Mucosa of rectum (tissue), 2 donors: ENCODE results near the gene TAB3.

Experiments
- H3K27ac ChIP-seq, 2 donors: one replicate each; pipeline ENCODE4 v1.7.0; 2013; ENCODE audit warnings: inconsistent platforms in 2 of 2, low read depth in 2 of 2, low read length in 2 of 2
- H3K27me3 ChIP-seq, 2 donors: one replicate each; pipeline ENCODE4 v1.7.0; 2013; ENCODE audit warnings: low read length in 2 of 2; ENCODE audit not compliant: control insufficient read depth in 2 of 2, insufficient read depth in 2 of 2
- H3K36me3 ChIP-seq, 2 donors: one replicate each; pipeline ENCODE4 v1.7.0; 2013; ENCODE audit warnings: low read length in 2 of 2; ENCODE audit not compliant: control insufficient read depth in 2 of 2, insufficient read depth in 2 of 2
- H3K4me1 ChIP-seq, 2 donors: one replicate each; pipeline ENCODE4 v1.7.0; 2013; ENCODE audit warnings: low read length in 2 of 2, mild to moderate bottlenecking in 1 of 2; ENCODE audit not compliant: control insufficient read depth in 2 of 2, insufficient read depth in 2 of 2
- H3K4me3 ChIP-seq, 2 donors: one replicate each; pipeline ENCODE4 v1.7.0; 2013; ENCODE audit warnings: low read length in 2 of 2
- H3K9ac ChIP-seq, 2 donors: one replicate each; pipeline ENCODE4 v1.7.0; 2013; ENCODE audit warnings: low read length in 2 of 2, low read depth in 1 of 2, mild to moderate bottlenecking in 1 of 2
- H3K9me3 ChIP-seq, 2 donors: one replicate each; pipeline ENCODE4 v1.7.0; 2013; ENCODE audit warnings: low read length in 2 of 2; ENCODE audit not compliant: control insufficient read depth in 2 of 2
- donor health status: healthy.
- donor health status: Normal muscosa, but diverticular disease.

Gene TAB3

GRCh38 chrX:30781711-30782444, 107.2 kb downstream of the TAB3 start:
- H3K9me3 ChIP-seq = no peaks in the 10 kb centered on the region
- H3K9ac ChIP-seq = no peak overlapping the region
- H3K4me1 ChIP-seq = no peaks in the 10 kb centered on the region
- no peaks in the 10 kb centered on the region for H3K36me3 ChIP-seq
- no peaks in the 10 kb centered on the region for H3K27me3 ChIP-seq
- H3K4me3 ChIP-seq = no peak overlapping the region
- no peak overlapping the region for H3K27ac ChIP-seq

GRCh38 chrX:30779453-30780030, 109.5 kb downstream of the TAB3 start:
- H3K27ac ChIP-seq = no peak overlapping the region
- H3K4me3 ChIP-seq = no peak overlapping the region
- no peaks in the 10 kb centered on the region for H3K27me3 ChIP-seq
- H3K36me3 ChIP-seq = no peaks in the 10 kb centered on the region
- no peak overlapping the region for H3K9ac ChIP-seq
- H3K9me3 ChIP-seq = no peaks in the 10 kb centered on the region
- H3K4me1 ChIP-seq = no peaks in the 10 kb centered on the region

- Histone ChIP-seq H3K36me3 (no peaks in the 10 kb centered on the region), H3K27ac (no peak overlapping the region), H3K27me3 (no peaks in the 10 kb centered on the region), H3K4me1 (no peaks in the 10 kb centered on the region), H3K9ac (no peak overlapping the region), H3K4me3 (no peak overlapping the region), H3K9me3 (no peaks in the 10 kb centered on the region)
Measured at GRCh38 chrX:30777575-30777974, 111.5 kb downstream of the TAB3 start.
